Stimulated activated CD4-positive, alpha-beta T cell treated with anti-CD3 and anti-CD28 coated beads, TNF-alpha, amount 100 ng/mL, for 4 hours (primary cell): ENCODE data around the gene PCLAF.

Source experiments
- DNase-seq, 3 experiments: peaks; one replicate each; pipeline ENCODE4 v3.0.0-alpha.2; 2020; ENCODE audit warnings: low read depth in 3 of 3

Gene PCLAF

DNA sequence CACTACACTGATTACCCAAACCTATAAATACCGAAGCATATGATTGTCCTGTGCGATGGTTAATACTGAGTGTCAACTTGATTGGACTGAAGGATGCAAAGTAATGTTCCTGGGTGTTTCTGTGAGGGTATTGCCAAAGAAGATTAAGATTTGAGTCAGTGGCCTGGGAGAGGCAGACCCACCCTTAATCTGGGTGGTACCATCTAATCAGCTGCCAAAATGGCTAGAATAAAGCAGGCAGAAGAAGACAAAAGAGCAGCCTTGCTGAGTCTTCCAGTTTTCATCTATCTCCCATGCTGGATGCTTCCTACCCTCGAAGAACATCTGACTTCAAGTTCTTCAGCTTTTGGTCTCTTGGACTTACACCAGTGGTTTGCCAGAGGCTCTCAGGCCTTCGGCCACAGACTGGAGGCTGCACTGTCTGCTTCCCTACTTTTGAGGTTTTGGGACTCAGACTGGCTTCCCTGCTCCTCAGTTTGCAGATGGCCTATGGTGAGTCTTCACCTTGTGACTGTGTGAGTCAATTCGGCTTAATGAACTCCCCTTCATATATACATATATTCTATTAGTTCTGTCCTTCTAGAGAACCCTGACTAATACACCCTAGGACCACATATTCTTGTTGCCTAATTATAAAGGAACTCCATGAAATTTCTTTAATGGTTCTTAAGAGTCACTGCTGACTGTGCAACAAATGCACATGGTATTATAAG lies 56.9 kb downstream of the PCLAF start:
- no peak for DNase-seq

DNA sequence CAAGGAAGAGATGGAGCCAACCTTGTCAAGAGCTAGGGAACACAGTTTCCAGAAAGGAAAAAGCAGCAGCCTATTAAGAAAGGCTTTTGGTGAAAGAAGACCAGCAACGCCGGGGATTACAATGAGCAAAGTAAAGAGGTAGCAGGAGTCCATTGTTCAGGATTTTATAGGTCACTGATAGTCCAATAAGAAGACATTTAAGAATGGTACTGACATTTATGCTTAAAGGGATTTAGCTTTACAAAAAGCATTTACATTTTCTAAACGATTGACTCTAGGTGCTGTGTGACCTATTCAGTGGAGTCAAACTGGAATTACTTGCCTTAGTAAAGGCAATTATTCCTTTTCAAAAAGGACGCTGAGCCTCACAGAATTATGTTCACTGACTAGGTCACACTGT lies 66.0 kb downstream of the PCLAF start:
- no peak for DNase-seq

DNA sequence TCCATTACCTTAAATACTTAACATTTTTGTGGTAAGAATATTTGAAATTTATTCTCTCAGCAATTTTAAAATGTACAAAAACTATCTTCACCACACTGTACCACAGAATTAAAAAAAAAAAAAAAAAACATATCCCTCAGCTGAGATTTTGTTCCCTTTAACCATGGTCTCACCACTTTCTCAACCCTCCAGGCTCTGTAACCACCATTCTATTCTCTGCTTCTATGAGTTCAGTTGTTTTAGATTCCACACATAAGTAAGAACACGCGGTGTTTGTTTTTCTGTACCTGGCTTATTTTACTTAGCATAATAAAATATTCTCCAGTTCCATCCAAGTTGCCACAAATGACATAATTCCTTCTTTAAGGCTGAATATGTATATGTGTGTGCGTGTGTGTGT lies 66.8 kb downstream of the PCLAF start:
- no peak for DNase-seq
